Body of pancreas (tissue), 4 donors: ENCODE results near the gene ST8SIA5. TPM values are rescaled to one million over a fixed set of nuclear protein-coding genes. Genes with fewer than 3 reads are reported as not detected.

Experiments
- ATAC-seq: fragments of 150-250 bp; one replicate; pipeline ENCODE4 v1.9.1; 2016
- DNase-seq, 4 donors: peaks; one replicate each; pipeline ENCODE4 v3.0.0-alpha.2; 2019
- H3K27ac ChIP-seq, 4 donors: fragments of 200-600 bp; sonication (generic); 1 replicate in 3 of 4; 2 replicates in 1 of 4; pipeline versions ENCODE4 v1.5.1 to v1.6.1; 2016 to 2019; ENCODE audit warnings: mild to moderate bottlenecking in 1 of 4, mixed read lengths in 1 of 4, moderate library complexity in 1 of 4
- H3K27me3 ChIP-seq, 2 donors: fragments of 200-600 bp; sonication (generic); one replicate each; pipeline ENCODE4 v1.6.0; 2016; ENCODE audit warnings: mild to moderate bottlenecking in 1 of 2
- H3K36me3 ChIP-seq, 2 donors: fragments of 200-600 bp; sonication (generic); replicated peaks in 1 of 2; 2 replicates each; pipeline ENCODE4 v1.5.1; 2016; ENCODE audit warnings: low read depth in 2 of 2; ENCODE audit not compliant: insufficient read depth in 1 of 2
- H3K4me1 ChIP-seq: fragments of 200-600 bp; sonication (generic); one replicate; pipeline ENCODE4 v1.6.0; 2016
- H3K4me3 ChIP-seq, 2 donors: fragments of 200-600 bp; sonication (generic); 1 replicate in 1 of 2; 2 replicates in 1 of 2; pipeline ENCODE4 v1.5.1; 2016 to 2019
- H3K9me3 ChIP-seq, 3 donors: fragments of 200-600 bp; sonication (generic); 1 replicate in 2 of 3; 2 replicates in 1 of 3; pipeline ENCODE4 v1.5.1; 2016
- POLR2A ChIP-seq, 3 donors: fragments of 450-650 bp; IDR thresholded peaks; one replicate each; pipeline ENCODE4 v1.6.1; 2016; ENCODE audit warnings: antibody characterized with exemption in 3 of 3, mild to moderate bottlenecking in 2 of 3
- WGBS, 2 donors: methylation state at CpG; one replicate each; pipeline ENCODE4 v1.1.5; 2017; 5-methylcytosine and 5-hydroxymethylcytosine counted together
- intact Hi-C: fragments of 100-400 bp; cut with DNase I; formaldehyde crosslinking; loops from one replicate; pipeline ENCODE4 v1.15.1; 2023
- total RNA-seq, 2 donors: library from RNA; depleted of rRNA; stranded (reverse); fragments of >200 nt; gene quantifications; one replicate each; pipeline ENCODE4 v1.1.0, GENCODE V29; 2016
- TF ChIP-seq, protein P1 (sequence below), 7 experiments: fragments of 450-650 bp in 4 of 7; fragments of 200-600 bp in 3 of 7; sonication (generic) in 3 of 7; IDR thresholded peaks; one replicate each; pipeline ENCODE4 v1.5.1; 2016 to 2019; ENCODE audit warnings: antibody characterized with exemption in 7 of 7

The ST8SIA5 gene
- total RNA-seq, 2 donors from 2014 or later = under 0.01 to 1.6 TPM

DNA sequence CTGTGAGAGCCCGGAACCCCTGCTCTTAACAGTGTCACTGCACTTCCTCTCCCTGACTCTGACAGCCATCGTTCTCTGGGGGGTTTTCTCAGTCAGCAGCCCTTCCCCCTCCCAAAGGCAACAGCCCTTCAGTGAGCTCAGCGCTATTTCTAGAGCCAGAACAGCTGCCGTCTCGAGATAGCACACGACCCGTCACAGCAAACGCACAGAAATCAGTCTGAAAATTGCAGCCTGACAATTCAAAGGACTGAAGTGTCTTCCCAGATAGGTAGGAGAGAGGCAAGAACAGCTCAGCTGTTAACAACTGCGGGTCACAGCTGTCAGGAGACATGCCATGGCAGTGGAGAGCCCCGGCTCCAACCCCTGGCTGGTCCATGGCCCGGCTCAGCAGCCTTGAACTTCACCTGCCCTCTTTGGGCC is 45.4 kb downstream of the ST8SIA5 start:
- Histone ChIP-seq H3K27me3 (no peaks in the 10 kb centered on the region), H3K4me1 (no peaks in the 10 kb centered on the region), H3K4me3 (no peak overlapping the region), H3K27ac (no peak overlapping the region), H3K9me3 (no peaks in the 10 kb centered on the region), H3K36me3 (no peaks in the 10 kb centered on the region)
- no peak for ATAC-seq
- no peak for TF ChIP-seq POLR2A (IDR thresholded peaks at IDR 0.05)
- TF ChIP-seq, protein P1, sequence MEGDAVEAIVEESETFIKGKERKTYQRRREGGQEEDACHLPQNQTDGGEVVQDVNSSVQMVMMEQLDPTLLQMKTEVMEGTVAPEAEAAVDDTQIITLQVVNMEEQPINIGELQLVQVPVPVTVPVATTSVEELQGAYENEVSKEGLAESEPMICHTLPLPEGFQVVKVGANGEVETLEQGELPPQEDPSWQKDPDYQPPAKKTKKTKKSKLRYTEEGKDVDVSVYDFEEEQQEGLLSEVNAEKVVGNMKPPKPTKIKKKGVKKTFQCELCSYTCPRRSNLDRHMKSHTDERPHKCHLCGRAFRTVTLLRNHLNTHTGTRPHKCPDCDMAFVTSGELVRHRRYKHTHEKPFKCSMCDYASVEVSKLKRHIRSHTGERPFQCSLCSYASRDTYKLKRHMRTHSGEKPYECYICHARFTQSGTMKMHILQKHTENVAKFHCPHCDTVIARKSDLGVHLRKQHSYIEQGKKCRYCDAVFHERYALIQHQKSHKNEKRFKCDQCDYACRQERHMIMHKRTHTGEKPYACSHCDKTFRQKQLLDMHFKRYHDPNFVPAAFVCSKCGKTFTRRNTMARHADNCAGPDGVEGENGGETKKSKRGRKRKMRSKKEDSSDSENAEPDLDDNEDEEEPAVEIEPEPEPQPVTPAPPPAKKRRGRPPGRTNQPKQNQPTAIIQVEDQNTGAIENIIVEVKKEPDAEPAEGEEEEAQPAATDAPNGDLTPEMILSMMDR (IDR thresholded peaks at IDR 0.05) = no peak
- DNase-seq = no peak
- WGBS, 2 donors = 19 to 26% methylated on average over 11 of the region's 11 CpGs
- intact Hi-C loops = no loop called here

DNA sequence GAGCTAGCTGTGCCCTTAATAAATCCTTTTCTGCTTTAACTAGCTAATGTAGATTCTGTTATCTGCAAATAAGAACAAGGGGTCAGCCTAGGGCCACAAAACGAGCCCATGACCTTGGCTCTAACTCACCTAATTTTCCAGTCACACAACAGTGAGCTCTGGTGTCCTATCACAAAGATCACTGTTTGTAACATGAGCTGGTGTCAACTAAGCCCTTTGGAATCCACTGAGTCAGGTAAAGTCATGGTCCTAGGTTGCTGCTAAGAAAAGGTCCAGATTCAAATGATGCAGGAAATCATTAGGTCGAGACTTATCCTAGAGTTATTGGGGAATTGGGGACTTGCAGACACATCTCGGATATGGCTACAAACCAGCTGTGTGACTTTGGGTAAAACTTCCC is 49.9 kb downstream of the ST8SIA5 start:
- H3K27me3 ChIP-seq = no peaks in the 10 kb centered on the region
- ATAC-seq = no peak
- H3K4me1 ChIP-seq = no peaks in the 10 kb centered on the region
- DNase-seq = no peak
- H3K4me3 ChIP-seq = no peak overlapping the region
- no peaks in the 10 kb centered on the region for H3K9me3 ChIP-seq
- H3K36me3 ChIP-seq = no peaks in the 10 kb centered on the region
- intact Hi-C loops = no loop called here
- H3K27ac ChIP-seq = no peak overlapping the region
- no peak for TF ChIP-seq POLR2A (IDR thresholded peaks at IDR 0.05)
- TF ChIP-seq, protein P1 (IDR thresholded peaks at IDR 0.05) = no peak
- 43 to 62% methylated on average over 3 of the region's 3 CpGs for WGBS, 2 donors

DNA sequence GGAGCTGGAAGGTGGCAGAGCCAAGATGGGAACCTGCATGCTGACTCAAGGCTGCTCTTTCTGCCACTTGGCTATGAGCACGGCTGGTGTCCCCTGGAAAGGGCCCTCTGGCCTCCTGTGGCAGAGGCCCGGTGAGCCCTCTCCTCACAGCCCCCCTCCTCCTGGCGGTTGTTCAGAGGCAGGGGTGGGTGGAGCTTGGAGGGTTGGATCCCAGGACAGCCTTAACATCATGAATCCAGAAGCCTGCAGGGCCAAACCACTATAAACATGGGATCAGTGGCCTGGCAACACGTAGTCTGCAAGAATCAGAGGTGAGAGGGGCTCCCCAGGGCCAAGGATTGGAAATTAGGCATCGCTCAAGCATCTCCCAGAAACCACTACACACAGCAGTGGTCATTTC is 51.3 kb downstream of the ST8SIA5 start:
- intact Hi-C loops = no loop called here

DNA sequence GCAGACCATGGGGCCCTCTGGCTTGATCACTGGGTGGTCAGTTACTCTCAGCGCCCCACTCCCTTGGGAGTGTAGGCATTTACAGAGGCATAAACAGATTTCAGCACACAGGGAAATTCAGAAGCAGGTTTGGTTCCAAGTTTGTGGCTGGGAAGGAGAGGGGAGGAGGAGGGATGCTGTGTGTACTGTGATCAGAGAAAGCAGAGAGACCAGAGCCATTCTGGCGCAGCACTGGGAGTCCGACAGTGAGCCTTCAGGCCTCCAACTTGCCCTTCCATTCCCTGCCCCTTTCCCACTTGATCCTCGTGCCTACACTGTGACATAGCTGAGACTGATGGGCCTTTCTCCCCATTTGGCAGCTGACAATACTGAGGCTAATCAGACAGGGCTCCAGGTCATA is 52.0 kb downstream of the ST8SIA5 start:
- intact Hi-C loops = no loop called here
- ATAC-seq = no peak

More for the DNA sequence above, 51.3 kb downstream of the ST8SIA5 start:
- no peak overlapping the region for H3K4me3 ChIP-seq
- WGBS, 2 donors = 42 to 68% methylated on average over 2 to 5 of the region's 5 CpGs
- no peaks in the 10 kb centered on the region for H3K36me3 ChIP-seq
- no peak overlapping the region for H3K27ac ChIP-seq
- no peaks in the 10 kb centered on the region for H3K27me3 ChIP-seq
- no peaks in the 10 kb centered on the region for H3K9me3 ChIP-seq
- DNase-seq (no peak), ATAC-seq (no peak)
- no peaks in the 10 kb centered on the region for H3K4me1 ChIP-seq
- TF ChIP-seq POLR2A (IDR thresholded peaks at IDR 0.05) = no peak
- TF ChIP-seq, protein P1 (IDR thresholded peaks at IDR 0.05) = no peak

DNA sequence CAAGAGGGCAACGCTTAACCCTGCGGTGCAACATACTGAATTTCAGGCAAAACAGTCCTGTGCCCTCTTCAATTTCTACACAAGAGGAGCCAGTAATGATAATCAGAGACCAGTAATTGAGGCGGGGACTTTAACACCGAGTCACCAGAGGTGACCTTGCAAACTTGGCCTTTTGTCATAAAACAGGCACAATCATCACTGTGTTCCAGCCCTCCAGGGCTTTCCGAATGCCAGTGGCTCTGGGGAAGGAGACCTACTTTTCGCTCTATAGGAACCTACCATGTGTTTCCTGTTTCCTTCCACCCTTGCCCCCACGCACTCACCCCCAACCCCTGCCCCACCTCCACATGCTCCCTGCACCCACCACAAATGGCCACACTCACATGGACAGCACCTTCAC is 52.7 kb downstream of the ST8SIA5 start:
- ATAC-seq (no peak), DNase-seq (no peak)
- intact Hi-C loops = no loop called here
- Histone ChIP-seq H3K4me3 (no peak overlapping the region), H3K27me3 (no peaks in the 10 kb centered on the region), H3K4me1 (no peaks in the 10 kb centered on the region), H3K27ac (no peak overlapping the region), H3K9me3 (no peaks in the 10 kb centered on the region), H3K36me3 (no peaks in the 10 kb centered on the region)
- no peak for TF ChIP-seq POLR2A (IDR thresholded peaks at IDR 0.05)
- TF ChIP-seq, protein P1 (IDR thresholded peaks at IDR 0.05) = no peak
- WGBS, 2 donors = 61 to 69% methylated on average over 7 of the region's 7 CpGs

More for the DNA sequence above, 52.0 kb downstream of the ST8SIA5 start:
- H3K4me1 ChIP-seq = no peaks in the 10 kb centered on the region
- no peak for DNase-seq
- no peaks in the 10 kb centered on the region for H3K36me3 ChIP-seq
- no peak overlapping the region for H3K27ac ChIP-seq
- no peak for TF ChIP-seq POLR2A (IDR thresholded peaks at IDR 0.05)
- TF ChIP-seq, protein P1 (IDR thresholded peaks at IDR 0.05) = no peak
- no peak overlapping the region for H3K4me3 ChIP-seq
- H3K27me3 ChIP-seq = no peaks in the 10 kb centered on the region
- no peaks in the 10 kb centered on the region for H3K9me3 ChIP-seq
- 67 to 76% methylated on average over 4 of the region's 4 CpGs for WGBS, 2 donors
